ENCODE data around the gene INTS13. TPM values are rescaled to one million over a fixed set of nuclear protein-coding genes. Genes with fewer than 3 reads are reported as not detected.

Gene INTS13
- total RNA-seq, 1 experiment from 2014 or later = 50.5 TPM

DNA sequence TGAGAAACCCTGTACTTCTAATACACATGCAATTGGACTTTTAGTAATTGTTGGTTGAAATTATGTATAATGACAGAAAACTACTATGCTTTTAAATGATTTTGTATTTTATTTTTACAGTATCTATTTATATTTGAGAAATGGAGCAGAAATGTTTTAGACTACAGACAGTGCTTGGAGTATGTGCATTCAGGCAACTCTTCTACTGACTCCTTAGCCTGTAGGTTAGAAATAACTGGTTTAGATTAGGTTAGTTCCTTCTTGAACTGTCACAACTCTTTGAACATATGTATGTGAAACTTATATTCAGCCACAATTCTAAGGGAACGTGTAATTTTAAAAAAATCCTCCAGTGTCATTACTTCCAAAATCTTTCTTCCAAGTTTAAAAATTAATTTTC is 2.2 kb upstream of the INTS13 start:
- ChIA-PET POLR2A (no interaction called here), RAD21 (ENCODE audit: low non-redundant PET in 1 of 2, low total read pairs in 2 of 2, uncharacterized antibody in 2 of 2, unreplicated experiment in 2 of 2) (no interaction called here), CTCF (no interaction called here)
- DNase-seq (ENCODE audit: low read depth, low spot score) (no peak), ATAC-seq (no peak)
- no peak overlapping the region for H3K9ac ChIP-seq (ENCODE audit: low read length)
- no peaks in the 10 kb centered on the region for H3K27me3 ChIP-seq (ENCODE audit: insufficient read depth, low read length)
- peaks cover 94% of the 10 kb centered on the region for H3K79me2 ChIP-seq (ENCODE audit: insufficient read depth, low read length)
- no peaks in the 10 kb centered on the region for H3K9me3 ChIP-seq (ENCODE audit: control insufficient read depth in 1 of 2, insufficient read depth in 1 of 2, low read depth in 1 of 2, low read length in 2 of 2)
- peaks cover 11% of the 10 kb centered on the region; the same call in 1 of the 2 replicates for H4K20me1 ChIP-seq (ENCODE audit: insufficient read depth)
- H3K9me2 ChIP-seq (ENCODE audit: insufficient read depth) = no peaks in the 10 kb centered on the region
- TF ChIP-seq SP1 (IDR thresholded peaks at IDR 0.05; ENCODE audit: low read depth) (no peak), CEBPB (IDR thresholded peaks at IDR 0.05; ENCODE audit: low read depth) (no peak), ELF1 (IDR thresholded peaks at IDR 0.05; ENCODE audit: borderline replicate concordance, low read depth) (no peak)
- no TSS peak for BruUV-seq (replicated peaks)
- H3K4me1 ChIP-seq (ENCODE audit: control insufficient read depth in 1 of 2, insufficient read depth in 2 of 2, low read length in 2 of 2) = peaks cover 3 to 26% of the 10 kb centered on the region in 2 experiments
- peak overlapping the region; percentile 85 for H3K4me2 ChIP-seq (ENCODE audit: low read length)
- H3K36me3 ChIP-seq (ENCODE audit: control insufficient read depth in 1 of 2, insufficient read depth in 2 of 2, low read length in 2 of 2) = peaks cover 0 to 4% of the 10 kb centered on the region in 2 experiments; a peak in 1 of 4 replicates
- no peak overlapping the region for H3K27ac ChIP-seq (ENCODE audit: low read depth, low read length)
- intact Hi-C loops (cut with micrococcal nuclease) = loop anchor here (5.0 kb wide), 1 partner anchor 72 kb away; the partner anchor contains the start of gene TM7SF3
- peak overlapping the region in 1 of 2 experiments; percentile 98; a peak in 2 of 4 replicates for H3K4me3 ChIP-seq (replicated peaks in 1 of 2; ENCODE audit: low read depth in 1 of 2, low read length in 2 of 2)
- H2AFZ ChIP-seq (ENCODE audit: low read depth, low read length, poor library complexity, severe bottlenecking) = no peak overlapping the region

DNA sequence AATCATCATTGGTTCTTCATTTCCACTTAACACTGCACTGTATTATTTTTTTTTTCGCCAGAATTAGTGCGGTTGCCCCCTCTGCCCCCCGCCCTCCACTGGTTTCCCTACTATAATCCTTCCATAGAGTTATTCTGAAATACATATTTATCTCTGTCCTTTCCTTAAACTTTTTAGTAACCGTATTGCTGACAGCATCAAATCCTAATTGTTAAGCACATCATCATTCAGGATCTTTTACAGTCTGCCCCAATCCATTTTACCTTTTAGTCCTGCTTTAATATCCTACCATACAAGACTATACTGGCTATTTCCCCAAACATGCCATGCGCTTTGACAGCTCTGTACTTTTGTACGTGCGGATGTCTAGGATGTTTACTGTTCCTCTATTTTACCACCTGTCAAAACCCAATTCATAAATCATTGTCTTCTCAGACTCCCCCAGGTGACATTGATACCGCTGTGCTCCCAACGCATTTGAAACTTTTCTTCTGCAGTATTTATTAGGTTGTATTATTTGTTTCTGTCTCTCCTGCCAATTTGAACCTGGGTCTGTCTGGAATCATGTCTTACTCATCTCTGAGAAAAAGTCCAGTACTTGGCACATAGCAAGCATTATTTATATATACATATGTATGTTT is 1.5 kb upstream of the INTS13 start:
- no peak for DNase-seq (ENCODE audit: low read depth, low spot score)
- peak overlapping the region; percentile 77 for H3K27ac ChIP-seq (ENCODE audit: low read depth, low read length)
- peak overlapping the region; percentile 98 for H3K9ac ChIP-seq (ENCODE audit: low read length)
- CTCF ChIA-PET = no interaction called here
- no peaks in the 10 kb centered on the region for H3K9me3 ChIP-seq (ENCODE audit: control insufficient read depth in 1 of 2, insufficient read depth in 1 of 2, low read depth in 1 of 2, low read length in 2 of 2)
- RAD21 ChIA-PET (ENCODE audit: low non-redundant PET in 1 of 2, low total read pairs in 2 of 2, uncharacterized antibody in 2 of 2, unreplicated experiment in 2 of 2) = no interaction called here
- H3K9me2 ChIP-seq (ENCODE audit: insufficient read depth) = no peaks in the 10 kb centered on the region
- H3K4me3 ChIP-seq (replicated peaks in 1 of 2; ENCODE audit: low read depth in 1 of 2, low read length in 2 of 2) = peak overlapping the region; percentile 71 to 98
- peak overlapping the region; percentile 85 for H3K4me2 ChIP-seq (ENCODE audit: low read length)
- H2AFZ ChIP-seq (ENCODE audit: low read depth, low read length, poor library complexity, severe bottlenecking) = no peak overlapping the region
- peaks cover 94% of the 10 kb centered on the region for H3K79me2 ChIP-seq (ENCODE audit: insufficient read depth, low read length)
- H4K20me1 ChIP-seq (ENCODE audit: insufficient read depth) = peaks cover 11% of the 10 kb centered on the region; the same call in 1 of the 2 replicates
- intact Hi-C loops (cut with micrococcal nuclease) = loop anchor here (5.0 kb wide), 1 partner anchor 73 kb away; the partner anchor contains the start of gene TM7SF3
- peaks cover 3 to 26% of the 10 kb centered on the region in 2 experiments for H3K4me1 ChIP-seq (ENCODE audit: control insufficient read depth in 1 of 2, insufficient read depth in 2 of 2, low read length in 2 of 2)
- ATAC-seq = no peak
- H3K36me3 ChIP-seq (ENCODE audit: control insufficient read depth in 1 of 2, insufficient read depth in 2 of 2, low read length in 2 of 2) = peaks cover 0 to 9% of the 10 kb centered on the region in 2 experiments; a peak in 2 of 4 replicates
- BruUV-seq (replicated peaks) = TSS peak; percentile 46
- H3K27me3 ChIP-seq (ENCODE audit: insufficient read depth, low read length) = no peaks in the 10 kb centered on the region
- POLR2A ChIA-PET = no interaction called here
- TF ChIP-seq POLR2AphosphoS5 (IDR thresholded peaks at IDR 0.05; ENCODE audit: low read depth, low read length) = no peak
- no peak for TF ChIP-seq SP1 (IDR thresholded peaks at IDR 0.05; ENCODE audit: low read depth)
- no peak for TF ChIP-seq RAD21 (IDR thresholded peaks at IDR 0.05; ENCODE audit: low read depth)
- no peak for TF ChIP-seq EZH2 (IDR thresholded peaks at IDR 0.05)
- TF ChIP-seq TCF7L2 (IDR thresholded peaks at IDR 0.05; ENCODE audit: borderline replicate concordance, extremely low read depth, insufficient read depth, insufficient read length) = no peak
- TF ChIP-seq, protein P1, sequence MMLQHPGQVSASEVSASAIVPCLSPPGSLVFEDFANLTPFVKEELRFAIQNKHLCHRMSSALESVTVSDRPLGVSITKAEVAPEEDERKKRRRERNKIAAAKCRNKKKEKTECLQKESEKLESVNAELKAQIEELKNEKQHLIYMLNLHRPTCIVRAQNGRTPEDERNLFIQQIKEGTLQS (IDR thresholded peaks at IDR 0.05) = no peak
- TF ChIP-seq SIN3A (IDR thresholded peaks at IDR 0.05; ENCODE audit: low read depth) = no peak
- TF ChIP-seq YY1 (IDR thresholded peaks at IDR 0.05; ENCODE audit: extremely low read depth, insufficient replicate concordance, low read depth, low read length) = no peak
- TF ChIP-seq, protein P2, sequence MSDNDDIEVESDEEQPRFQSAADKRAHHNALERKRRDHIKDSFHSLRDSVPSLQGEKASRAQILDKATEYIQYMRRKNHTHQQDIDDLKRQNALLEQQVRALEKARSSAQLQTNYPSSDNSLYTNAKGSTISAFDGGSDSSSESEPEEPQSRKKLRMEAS (IDR thresholded peaks at IDR 0.05) = no peak
- no peak for TF ChIP-seq CEBPB (IDR thresholded peaks at IDR 0.05; ENCODE audit: low read depth)
- TF ChIP-seq EZH2phosphoT487 (IDR thresholded peaks at IDR 0.05; ENCODE audit: borderline replicate concordance) = no peak
- TF ChIP-seq ZNF274 (IDR thresholded peaks at IDR 0.05; ENCODE audit: low read depth, low read length) = no peak
- TF ChIP-seq, protein P3, sequence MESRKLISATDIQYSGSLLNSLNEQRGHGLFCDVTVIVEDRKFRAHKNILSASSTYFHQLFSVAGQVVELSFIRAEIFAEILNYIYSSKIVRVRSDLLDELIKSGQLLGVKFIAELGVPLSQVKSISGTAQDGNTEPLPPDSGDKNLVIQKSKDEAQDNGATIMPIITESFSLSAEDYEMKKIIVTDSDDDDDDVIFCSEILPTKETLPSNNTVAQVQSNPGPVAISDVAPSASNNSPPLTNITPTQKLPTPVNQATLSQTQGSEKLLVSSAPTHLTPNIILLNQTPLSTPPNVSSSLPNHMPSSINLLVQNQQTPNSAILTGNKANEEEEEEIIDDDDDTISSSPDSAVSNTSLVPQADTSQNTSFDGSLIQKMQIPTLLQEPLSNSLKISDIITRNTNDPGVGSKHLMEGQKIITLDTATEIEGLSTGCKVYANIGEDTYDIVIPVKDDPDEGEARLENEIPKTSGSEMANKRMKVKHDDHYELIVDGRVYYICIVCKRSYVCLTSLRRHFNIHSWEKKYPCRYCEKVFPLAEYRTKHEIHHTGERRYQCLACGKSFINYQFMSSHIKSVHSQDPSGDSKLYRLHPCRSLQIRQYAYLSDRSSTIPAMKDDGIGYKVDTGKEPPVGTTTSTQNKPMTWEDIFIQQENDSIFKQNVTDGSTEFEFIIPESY (IDR thresholded peaks at IDR 0.05; ENCODE audit: extremely low read depth, insufficient replicate concordance, low read length) = no peak
- TF ChIP-seq EGR1 (IDR thresholded peaks at IDR 0.05; ENCODE audit: low read depth) = no peak
